ENCODE measurements around the gene DNAH17.
A peak's percentile ranks its signal among the peaks of the same experiment; 100 is the strongest.
"Not testable (repeated sequence)": the region's sequence is repeated elsewhere in the genome, so short reads cannot be mapped to it uniquely, and the experiment has no call there.

DNAH17 gene

DNA sequence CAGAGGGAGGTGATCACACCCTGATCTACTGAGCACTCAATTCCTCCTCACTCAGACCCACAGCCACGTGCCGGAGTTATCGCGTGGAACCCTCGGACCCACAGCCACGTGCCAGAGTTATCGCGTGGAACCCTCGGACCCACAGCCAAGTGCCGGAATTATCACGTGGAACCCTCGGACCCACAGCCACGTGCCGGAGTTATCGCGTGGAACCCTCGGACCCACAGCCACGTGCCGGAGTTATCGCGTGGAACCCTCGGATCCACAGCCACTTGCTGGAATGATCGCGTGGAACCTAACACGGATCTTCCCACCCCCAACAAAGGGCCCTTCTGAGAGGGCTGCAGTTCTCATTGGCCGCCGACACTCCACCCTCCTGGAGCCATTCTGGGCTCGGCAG lies 101.0 kb downstream of the DNAH17 start:
- DNase-seq (ENCODE audit: low spot score) = no peak

DNA sequence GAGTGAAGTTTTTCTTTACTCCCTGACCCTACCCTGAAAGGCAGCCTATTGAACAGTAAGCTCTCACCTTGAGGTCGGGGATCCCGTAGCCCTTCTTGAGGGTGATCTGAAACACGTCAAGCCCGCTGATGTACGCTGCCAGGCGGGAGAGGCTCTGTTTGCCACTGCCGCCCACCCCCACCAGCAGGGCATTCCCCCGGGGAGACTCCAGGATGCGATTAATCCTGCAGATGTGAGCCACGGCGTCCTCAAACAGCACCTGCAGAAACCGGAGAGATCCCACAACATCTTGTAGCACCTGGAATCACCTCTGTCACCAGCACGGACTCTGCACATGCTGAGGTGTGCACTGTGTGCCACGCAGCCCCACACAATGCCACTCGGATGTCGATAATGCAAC lies 102.0 kb downstream of the DNAH17 start:
- DNase-seq (ENCODE audit: low spot score) = no peak

DNA sequence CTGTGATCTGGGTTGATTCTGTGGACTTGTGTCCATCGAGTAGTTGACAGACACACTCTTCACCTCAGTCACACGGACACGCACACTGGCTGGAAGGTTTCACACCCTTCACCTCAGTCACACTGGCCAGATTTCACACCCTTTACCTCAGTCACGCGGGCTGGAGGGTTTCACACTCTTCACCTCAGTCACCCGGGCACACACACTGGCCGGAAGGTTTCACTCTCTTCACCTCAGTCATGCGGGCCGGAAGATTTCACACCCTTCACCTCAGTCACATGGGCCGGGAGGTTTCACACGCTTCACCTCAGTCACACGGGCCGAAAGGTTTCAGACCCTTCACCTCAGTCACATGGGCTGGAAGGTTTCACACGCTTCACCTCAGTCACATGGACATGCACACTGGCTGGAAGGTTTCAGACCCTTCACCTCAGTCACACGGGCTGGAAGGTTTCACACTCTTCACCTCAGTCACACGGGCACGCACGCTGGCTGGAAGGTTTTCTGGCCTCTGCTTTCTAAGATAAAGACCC lies 102.5 kb downstream of the DNAH17 start:
- peak; percentile 39 for DNase-seq (ENCODE audit: low spot score)

DNA sequence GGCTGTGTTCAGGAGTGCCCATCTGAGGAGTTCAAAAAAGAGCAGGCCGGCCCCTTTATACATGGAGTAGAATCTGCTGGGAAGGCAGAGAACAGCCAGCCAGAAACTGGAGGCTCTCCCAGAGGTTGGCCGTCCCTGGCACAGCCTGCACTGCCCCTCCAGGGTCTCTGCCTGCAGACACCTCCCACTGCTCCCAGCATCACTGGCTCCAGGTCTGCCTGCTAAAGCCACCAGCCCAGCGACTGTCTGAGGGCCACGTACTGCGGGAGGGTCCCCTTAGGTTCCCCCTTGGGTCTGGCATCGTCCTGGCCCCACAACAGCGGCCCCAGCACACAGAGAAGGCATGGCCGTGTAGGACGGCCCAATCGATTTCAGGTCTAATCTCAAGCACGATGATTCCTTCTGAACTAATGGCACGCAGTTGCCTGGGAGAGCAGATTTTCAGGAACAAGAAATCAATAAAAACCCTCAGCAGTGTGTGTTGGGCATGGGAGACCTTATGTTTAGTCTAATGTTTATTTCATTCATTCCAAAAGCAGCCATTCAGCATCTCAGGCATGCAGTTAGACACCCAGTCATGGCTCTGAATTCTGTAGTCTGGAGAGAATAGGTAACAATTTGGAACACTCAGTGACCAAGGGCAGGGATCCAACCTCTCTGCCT lies 103.1 kb downstream of the DNAH17 start:
- no peak for DNase-seq (ENCODE audit: low spot score)

GRCh38 chr17:78472035-78472905 lies 104.9 kb downstream of the DNAH17 start:
- no peak for DNase-seq (ENCODE audit: low spot score)

DNA sequence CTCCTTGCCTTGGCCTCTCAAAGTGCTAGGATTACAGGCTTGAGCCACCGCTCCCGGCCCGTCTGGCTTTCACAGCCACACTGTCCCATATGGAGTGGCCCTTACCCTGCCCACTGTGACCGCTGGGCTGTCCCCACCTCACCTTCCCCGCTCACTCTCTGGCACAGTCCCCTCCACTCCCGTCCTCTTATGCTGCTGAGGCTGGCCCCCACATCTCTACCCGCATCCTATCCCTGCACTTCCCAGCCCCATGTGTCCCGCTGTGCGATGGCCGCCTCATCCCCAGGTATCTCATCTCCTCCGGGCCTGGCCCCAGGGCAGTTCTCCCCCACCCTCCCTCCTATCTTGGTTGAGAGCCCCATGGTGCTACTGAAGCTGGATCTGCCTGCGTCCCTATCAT lies 105.6 kb downstream of the DNAH17 start:
- no peak for DNase-seq (ENCODE audit: low spot score)

DNA sequence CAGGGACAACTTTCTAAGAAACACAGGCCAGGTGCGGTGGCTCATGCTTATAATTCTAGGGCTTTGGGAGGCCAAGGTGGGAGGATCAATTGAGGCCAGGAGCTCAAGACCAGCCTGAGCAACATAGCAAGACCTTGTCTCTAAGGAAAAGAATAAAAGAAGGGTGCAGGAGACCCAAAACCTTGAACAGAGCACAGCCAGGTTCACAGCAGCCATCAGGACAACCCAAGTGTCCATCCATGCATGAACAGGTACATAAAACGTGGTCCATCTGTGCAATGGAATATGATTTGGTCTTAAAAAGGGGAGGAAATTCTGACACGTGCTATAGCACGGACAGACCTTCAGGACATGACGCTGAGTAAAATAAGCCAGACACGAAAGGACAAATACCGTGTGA lies 107.8 kb downstream of the DNAH17 start:
- no peak for DNase-seq (ENCODE audit: low spot score)

DNA sequence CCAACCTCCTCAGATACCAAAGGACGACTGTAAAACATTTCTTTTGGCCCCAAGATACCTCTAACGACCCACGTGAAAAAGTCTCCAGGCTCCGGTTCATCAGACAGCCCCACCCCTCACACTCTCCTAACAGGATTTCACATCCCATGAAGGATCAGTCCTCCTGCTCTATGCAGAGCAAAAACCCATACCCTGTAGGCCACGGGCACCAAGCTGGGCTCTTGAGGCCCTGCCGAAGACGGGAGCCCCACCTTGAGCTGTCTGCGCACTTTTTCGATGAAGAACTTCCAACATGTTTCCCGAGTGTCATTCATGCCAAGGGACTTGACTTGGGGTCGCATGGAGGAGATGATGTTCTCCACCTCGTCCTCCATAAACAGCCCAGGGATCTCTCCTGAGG lies 108.8 kb downstream of the DNAH17 start:
- DNase-seq (ENCODE audit: low spot score) = no peak

GRCh38 chr17:78466786-78467715 lies 110.1 kb downstream of the DNAH17 start:
- DNase-seq (ENCODE audit: low spot score) = no peak

GRCh38 chr17:78466109-78466785 lies 110.9 kb downstream of the DNAH17 start:
- not testable (repeated sequence) for DNase-seq (ENCODE audit: low spot score)

DNA sequence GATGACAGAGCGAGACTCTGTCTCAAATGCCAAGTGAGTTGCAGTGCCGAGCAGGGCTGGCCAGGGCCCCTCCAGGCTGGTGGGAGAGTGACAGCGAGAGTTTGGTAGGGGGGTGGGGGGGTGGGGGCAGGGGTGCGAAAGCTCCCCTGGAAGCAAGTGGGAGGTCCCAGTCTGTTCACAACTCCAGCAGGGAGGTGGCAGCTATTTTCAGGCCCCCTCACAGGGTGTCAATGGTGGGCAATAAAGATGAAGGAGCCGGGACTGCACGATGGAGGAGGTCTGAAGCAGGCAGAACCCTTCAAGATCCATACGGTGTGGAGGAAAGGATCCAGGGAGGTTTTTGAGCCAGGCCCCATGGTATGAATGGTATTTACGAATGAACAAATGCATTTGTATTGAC lies 115.0 kb downstream of the DNAH17 start:
- no peak for DNase-seq (ENCODE audit: low spot score)

DNA sequence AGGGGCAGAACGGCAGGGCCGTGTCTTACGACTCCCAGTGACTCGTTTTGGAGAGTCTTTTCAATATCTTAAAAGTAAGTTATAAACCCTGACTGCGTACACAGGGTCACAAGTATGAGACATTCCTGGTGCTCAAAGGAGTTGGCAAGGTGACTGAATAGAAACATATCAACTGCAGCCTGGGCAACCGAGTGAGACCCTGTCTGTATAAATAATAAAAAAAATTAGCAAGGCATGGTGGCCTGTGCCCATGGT lies 115.5 kb downstream of the DNAH17 start:
- DNase-seq (ENCODE audit: low spot score) = no peak

DNA sequence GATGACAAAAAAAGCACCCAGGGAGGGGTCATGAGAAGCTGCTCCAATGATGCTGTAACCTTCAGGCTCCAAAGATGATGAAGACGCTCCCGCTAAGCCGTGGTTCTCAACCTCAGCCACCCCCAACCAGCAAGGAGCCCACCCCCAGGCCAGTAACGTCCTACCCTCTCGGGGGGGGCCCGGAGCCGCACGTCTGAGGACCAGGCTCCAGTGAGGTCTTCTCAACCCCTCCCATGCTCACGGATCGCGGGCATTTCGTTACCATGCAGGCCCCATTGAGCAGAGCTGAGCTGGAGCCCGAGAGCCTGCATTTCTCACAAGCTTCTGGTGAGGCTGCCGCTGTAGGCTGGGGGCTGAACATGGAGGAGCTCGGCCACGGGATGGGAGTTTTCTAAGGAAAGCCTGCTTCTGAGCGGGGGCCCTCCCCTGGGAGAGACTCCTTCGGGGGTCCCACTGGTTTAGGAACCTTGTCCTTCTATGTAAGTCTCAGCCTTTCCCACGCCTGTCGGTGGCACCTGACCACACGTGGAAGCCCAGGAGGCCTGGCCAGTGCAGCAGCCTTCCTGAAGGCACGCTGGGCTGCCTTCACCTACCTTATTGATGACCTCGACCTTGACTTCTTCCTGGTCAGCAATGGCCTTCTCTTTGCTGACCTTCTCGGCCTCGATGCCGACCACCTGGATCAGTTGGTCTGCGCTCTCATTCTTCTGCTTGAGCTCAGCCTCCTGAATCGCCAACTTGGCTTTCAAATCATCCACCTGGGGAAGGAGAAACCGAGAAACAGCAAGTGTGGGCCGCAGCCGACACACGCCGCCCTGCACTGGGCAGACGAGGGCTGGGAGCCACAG lies 116.0 kb downstream of the DNAH17 start:
- no peak for DNase-seq (ENCODE audit: low spot score)

- DNase-seq (ENCODE audit: low spot score) = no peak
Measured at GRCh38 chr17:78460176-78460675, 117.0 kb downstream of the DNAH17 start.

GRCh38 chr17:78459696-78460095 lies 117.5 kb downstream of the DNAH17 start:
- DNase-seq (ENCODE audit: low spot score) = no peak

- DNase-seq (ENCODE audit: low spot score) = no peak
Measured at GRCh38 chr17:78458736-78459335, 118.4 kb downstream of the DNAH17 start.

- DNase-seq (ENCODE audit: low spot score) = no peak
Measured at GRCh38 chr17:78458091-78458490, 119.1 kb downstream of the DNAH17 start.

GRCh38 chr17:78454346-78454745 lies 122.8 kb downstream of the DNAH17 start:
- no peak for DNase-seq (ENCODE audit: low spot score)

GRCh38 chr17:78451753-78452152 lies 125.4 kb downstream of the DNAH17 start:
- DNase-seq (ENCODE audit: low spot score) = no peak

DNA sequence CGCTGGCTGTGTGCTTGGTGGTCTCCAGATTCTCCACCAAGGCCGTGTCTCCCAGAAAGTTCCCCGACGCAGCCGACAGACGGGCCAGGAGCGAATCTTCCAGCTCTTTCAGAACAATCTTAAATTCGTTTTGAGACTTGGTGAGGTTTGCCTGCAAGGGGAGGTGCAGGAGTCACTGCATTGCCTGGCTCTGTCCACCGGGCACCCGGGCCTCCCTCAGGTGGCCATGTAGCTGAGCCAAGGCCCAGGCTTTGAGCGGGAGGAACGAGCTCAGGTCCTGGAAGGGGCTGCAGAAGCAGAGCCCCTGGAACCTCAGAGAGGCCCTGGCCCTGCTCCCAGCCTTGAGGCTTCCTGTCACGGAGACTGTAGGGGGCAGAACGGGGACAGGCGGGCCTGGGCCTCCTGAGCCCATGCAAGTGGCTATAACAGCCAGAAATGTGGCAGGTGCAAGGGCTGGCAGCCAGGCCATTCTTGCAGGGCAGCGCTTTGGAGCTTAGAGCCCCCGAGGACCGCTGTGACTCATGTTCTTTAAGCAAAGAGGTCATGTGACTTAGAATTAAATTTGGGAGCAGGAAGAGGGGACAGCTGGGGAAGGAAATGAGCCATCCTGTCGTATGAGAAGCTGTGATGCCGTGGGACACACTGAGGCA lies 126.4 kb downstream of the DNAH17 start:
- DNase-seq (ENCODE audit: low spot score) = no peak
